H9 (cell line): ENCODE results near the gene COMTD1. TPM values are rescaled to one million over a fixed set of nuclear protein-coding genes. Genes with fewer than 3 reads are reported as not detected.

ENCODE experiments used
- DNase-seq: peaks from one replicate; pipeline ENCODE4 v3.0.0-alpha.2; 2017
- H2AFZ ChIP-seq: one replicate; pipeline ENCODE4 v1.6.1; 2013; ENCODE audit warnings: mild to moderate bottlenecking, low read length, control low read depth, moderate library complexity
- H2AK5ac ChIP-seq: 2 replicates; pipeline ENCODE4 v1.6.1; 2013; ENCODE audit warnings: low read length, control low read depth, mixed read lengths; ENCODE audit not compliant: insufficient read length
- H2BK120ac ChIP-seq: one replicate; pipeline ENCODE4 v1.6.1; 2013; ENCODE audit warnings: low read depth, mild to moderate bottlenecking, low read length, control low read depth, inconsistent platforms; ENCODE audit not compliant: poor library complexity, severe bottlenecking
- H2BK12ac ChIP-seq: 2 replicates; pipeline ENCODE4 v1.6.1; 2013; ENCODE audit warnings: low read length, control low read depth, mixed read lengths, low read depth; ENCODE audit not compliant: insufficient read length
- H2BK15ac ChIP-seq: 2 replicates; pipeline ENCODE4 v1.6.1; 2013; ENCODE audit warnings: low read depth, low read length, control low read depth
- H2BK20ac ChIP-seq: one replicate; pipeline ENCODE4 v1.6.1; 2013; ENCODE audit warnings: low read depth, mild to moderate bottlenecking, low read length, control low read depth, inconsistent platforms; ENCODE audit not compliant: poor library complexity, severe bottlenecking
- H2BK5ac ChIP-seq: 2 replicates; pipeline ENCODE4 v1.6.1; 2013; ENCODE audit warnings: low read length, control low read depth, mixed read lengths; ENCODE audit not compliant: insufficient read length
- H3K14ac ChIP-seq: 2 replicates; pipeline ENCODE4 v1.6.1; 2013; ENCODE audit warnings: low read length, control low read depth; ENCODE audit not compliant: insufficient read depth
- H3K18ac ChIP-seq: 2 replicates; pipeline ENCODE4 v1.6.1; 2013; ENCODE audit warnings: low read depth, mild to moderate bottlenecking, mixed read lengths, low read length, control low read depth; ENCODE audit not compliant: insufficient read length
- H3K23ac ChIP-seq: 2 replicates; pipeline ENCODE4 v1.6.1; 2013; ENCODE audit warnings: low read length, control low read depth, mixed read lengths, low read depth; ENCODE audit not compliant: insufficient read length
- H3K23me2 ChIP-seq: 2 replicates; pipeline ENCODE4 v1.6.1; 2013; ENCODE audit warnings: low read depth, mild to moderate bottlenecking, mixed read lengths, low read length, control low read depth; ENCODE audit not compliant: insufficient read length, poor library complexity, severe bottlenecking
- H3K27ac ChIP-seq: 2 replicates; pipeline ENCODE4 v1.5.1; 2013; ENCODE audit warnings: low read length, control low read depth, mixed read lengths, low read depth; ENCODE audit not compliant: insufficient read length
- H3K27me3 ChIP-seq: 2 replicates; pipeline ENCODE4 v1.6.1; 2013; ENCODE audit warnings: low read length, control low read depth, inconsistent platforms; ENCODE audit not compliant: insufficient read depth
- H3K4ac ChIP-seq: 2 replicates; pipeline ENCODE4 v1.6.1; 2013; ENCODE audit warnings: low read depth, mild to moderate bottlenecking, control low read depth, inconsistent platforms, low read length, moderate library complexity
- H3K4me1 ChIP-seq: 2 replicates; pipeline ENCODE4 v1.6.1; 2013; ENCODE audit warnings: low read length, control low read depth, inconsistent platforms; ENCODE audit not compliant: insufficient read depth
- H3K4me2 ChIP-seq: 2 replicates; pipeline ENCODE4 v1.6.1; 2013; ENCODE audit warnings: low read length, control low read depth, mixed read lengths; ENCODE audit not compliant: insufficient read length, insufficient read depth
- H3K56ac ChIP-seq: 2 replicates; pipeline ENCODE4 v1.6.1; 2013; ENCODE audit warnings: low read depth, mild to moderate bottlenecking, mixed read lengths, low read length, control low read depth; ENCODE audit not compliant: insufficient read length
- H3K79me1 ChIP-seq: 2 replicates; pipeline ENCODE4 v1.6.1; 2013; ENCODE audit warnings: low read depth, mild to moderate bottlenecking, moderate library complexity, low read length, control low read depth, inconsistent platforms; ENCODE audit not compliant: insufficient read depth, poor library complexity, severe bottlenecking
- H3K79me2 ChIP-seq: 2 replicates; pipeline ENCODE4 v1.6.1; 2013; ENCODE audit warnings: low read length, control low read depth, inconsistent platforms; ENCODE audit not compliant: insufficient read depth
- H3K9ac ChIP-seq: 2 replicates; pipeline ENCODE4 v1.6.1; 2013; ENCODE audit warnings: low read length, control low read depth, mixed read lengths; ENCODE audit not compliant: insufficient read length; ENCODE audit errors: extremely low read depth
- H3K9me3 ChIP-seq: one replicate; pipeline ENCODE4 v1.6.1; 2013; ENCODE audit warnings: low read depth, low read length, inconsistent platforms; ENCODE audit not compliant: control insufficient read depth
- H3T11ph ChIP-seq: one replicate; pipeline ENCODE4 v1.6.1; 2013; ENCODE audit warnings: mild to moderate bottlenecking, low read length, control low read depth, inconsistent platforms
- H4K20me1 ChIP-seq: one replicate; pipeline ENCODE4 v1.6.1; 2013; ENCODE audit not compliant: control insufficient read depth, insufficient read length, insufficient read depth
- H4K5ac ChIP-seq: 2 replicates; pipeline ENCODE4 v1.6.1; 2013; ENCODE audit warnings: low read depth, mild to moderate bottlenecking, mixed read lengths, low read length, control low read depth; ENCODE audit not compliant: insufficient read length
- H4K8ac ChIP-seq: replicated peaks from 2 replicates; pipeline ENCODE4 v1.6.1; 2013; ENCODE audit warnings: low read length, control low read depth, mixed read lengths, low read depth; ENCODE audit not compliant: insufficient read length
- H4K91ac ChIP-seq: 2 replicates; pipeline ENCODE4 v1.6.1; 2013; ENCODE audit warnings: low read depth, mild to moderate bottlenecking, moderate library complexity, mixed read lengths, low read length, control low read depth; ENCODE audit not compliant: insufficient read length
- H3K27ac Mint-ChIP-seq, 3 experiments: 2 replicates in 2 of 3; 3 replicates in 1 of 3; pipeline ENCODE4 v1.8.0; 2020 to 2021; ENCODE audit warnings: mixed read lengths in 3 of 3, mild to moderate bottlenecking in 1 of 3, moderate library complexity in 1 of 3
- H3K27me3 Mint-ChIP-seq: 2 replicates; pipeline ENCODE4 v1.8.0; 2021; ENCODE audit warnings: low read depth, mild to moderate bottlenecking, moderate library complexity, mixed read lengths
- H3K36me3 Mint-ChIP-seq, 3 experiments: 2 replicates in 2 of 3; 3 replicates in 1 of 3; pipeline ENCODE4 v1.8.0; 2020 to 2021; ENCODE audit warnings: low read depth in 3 of 3, mixed read lengths in 3 of 3; ENCODE audit not compliant: insufficient read depth in 1 of 3
- H3K4me1 Mint-ChIP-seq, 2 experiments: 2 replicates each; pipeline ENCODE4 v1.8.0; 2020; ENCODE audit warnings: mixed read lengths in 2 of 2
- H3K4me3 Mint-ChIP-seq, 2 experiments: 2 replicates in 1 of 2; 3 replicates in 1 of 2; pipeline ENCODE4 v1.8.0; 2020 to 2021; ENCODE audit warnings: mild to moderate bottlenecking in 2 of 2, mixed read lengths in 2 of 2, moderate library complexity in 1 of 2
- H3K9me3 Mint-ChIP-seq, 2 experiments: 2 replicates in 1 of 2; 3 replicates in 1 of 2; pipeline ENCODE4 v1.8.0; 2020; ENCODE audit warnings: mild to moderate bottlenecking in 2 of 2, mixed read lengths in 2 of 2, moderate library complexity in 1 of 2
- CTCF ChIP-seq: fragments of 200-600 bp; sonication (generic); conservative IDR thresholded peaks from 3 replicates; pipeline ENCODE4 v1.8.0; 2021; ENCODE audit warnings: antibody characterized with exemption, mild to moderate bottlenecking
- whole genome bisulfite sequencing: extraction: QIAGEN DNeasy Blood & Tissue Kit; methylation state at CpG from one replicate; pipeline ENCODE4 v1.1.7; 2013; ENCODE audit warnings: missing lambda C conversion rate, low lambda C conversion rate, mixed read lengths; ENCODE audit not compliant: insufficient read length; ENCODE audit errors: extremely low coverage; 5-methylcytosine and 5-hydroxymethylcytosine counted together
- total RNA-seq: library from RNA; stranded (reverse); gene quantifications from 2 replicates; pipeline ENCODE4 v1.2.1, GENCODE V29; 2021

Gene COMTD1
- total RNA-seq, 1 experiment from 2014 or later = 28.3 TPM

- Histone ChIP-seq H3T11ph (no peak overlapping the region), H2BK15ac (no peak overlapping the region), H2BK5ac (no peak overlapping the region), H3K4ac (no peak overlapping the region), H2BK120ac (no peak overlapping the region), H4K5ac (no peak overlapping the region), H3K27ac (no peak overlapping the region), H2BK20ac (no peak overlapping the region), H3K9ac (no peak overlapping the region), H2BK12ac (no peak overlapping the region), H3K18ac (no peak overlapping the region), H4K20me1 (no peaks in the 10 kb centered on the region), H4K8ac (no peak overlapping the region), H3K14ac (no peak overlapping the region), H3K79me2 (no peaks in the 10 kb centered on the region), H3K56ac (no peak overlapping the region), H2AK5ac (no peak overlapping the region), H3K9me3 (no peaks in the 10 kb centered on the region), H2AFZ (no peak overlapping the region), H3K4me2 (no peak overlapping the region), H3K79me1 (no peaks in the 10 kb centered on the region), H3K27me3 (no peaks in the 10 kb centered on the region), H3K23me2 (no peaks in the 10 kb centered on the region), H3K4me1 (no peaks in the 10 kb centered on the region; the same call in 1 of the 2 replicates), H4K91ac (no peak overlapping the region), H3K23ac (no peak overlapping the region)
- no CpG with 5 or more reads among the region's 10 CpGs for WGBS
- Mint-ChIP-seq H3K36me3 (no peaks in the 10 kb centered on the region), H3K9me3 (no peaks in the 10 kb centered on the region), H3K4me1 (peaks cover 9 to 16% of the 10 kb centered on the region in 2 experiments), H3K4me3 (peak overlapping the region in 1 of 2 experiments; percentile 29; a peak in 1 of 5 replicates), H3K27me3 (peaks cover 4% of the 10 kb centered on the region), H3K27ac (0 out of 7 replicates have a peak overlapping the region, but pooled peaks of 1 of the 3 experiments have one; percentile 5)
- no peak for DNase-seq
- TF ChIP-seq CTCF = no peak
Observed at GRCh38 chr10:75245354-75246250, 9.8 kb upstream of the COMTD1 start.
